ENCODE measurements around the gene NHEJ1. TPM values are rescaled to one million over a fixed set of nuclear protein-coding genes. Genes with fewer than 3 reads are reported as not detected.

NHEJ1 gene
- total RNA-seq, 1 donor from 2014 or later, result 8.9 TPM

DNA sequence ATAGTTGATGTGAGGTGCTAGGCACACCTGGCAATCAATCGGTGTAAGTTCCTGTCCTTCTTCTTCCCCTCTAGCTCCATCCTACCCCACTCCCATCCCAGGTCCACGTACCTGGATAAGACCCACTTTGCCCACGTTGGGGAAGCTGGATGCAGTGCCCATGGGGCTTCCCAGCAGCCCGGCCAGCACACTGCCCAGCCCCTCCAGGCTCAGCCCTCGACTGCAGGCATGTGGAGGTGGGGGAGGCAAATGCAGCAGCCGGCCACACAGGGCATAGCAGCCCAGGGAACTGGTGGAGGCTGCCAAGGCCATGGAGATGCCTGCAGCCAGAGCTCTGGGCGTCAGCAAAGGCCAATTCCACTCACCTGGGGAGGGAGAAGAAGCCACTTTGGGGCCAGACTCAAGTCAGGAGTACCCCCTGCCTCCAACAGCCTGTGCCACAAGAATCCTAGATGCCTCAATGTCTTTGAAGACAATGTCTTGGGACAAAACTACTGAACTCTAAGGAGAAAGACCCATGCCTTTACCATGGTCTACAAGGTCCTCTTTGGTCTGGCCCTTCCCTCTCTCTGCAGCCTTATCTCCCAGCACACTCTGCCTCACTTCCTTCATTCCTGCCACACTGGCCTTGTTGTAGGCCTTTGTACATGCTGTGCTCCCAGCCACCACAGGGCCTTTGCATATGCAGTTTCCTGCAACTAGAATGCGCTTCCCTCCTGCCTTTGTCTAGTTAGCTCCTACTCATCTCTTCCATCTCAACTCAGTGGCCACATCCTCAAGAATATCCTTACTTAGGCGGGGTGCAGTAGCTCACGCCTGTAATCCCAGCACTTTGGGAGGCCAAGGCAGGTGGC lies 4.7 kb upstream of the NHEJ1 start:
- ATAC-seq, result no peak

GRCh38 chr2:219163156-219163555 lies 2.5 kb upstream of the NHEJ1 start:
- ATAC-seq, result no peak

DNA sequence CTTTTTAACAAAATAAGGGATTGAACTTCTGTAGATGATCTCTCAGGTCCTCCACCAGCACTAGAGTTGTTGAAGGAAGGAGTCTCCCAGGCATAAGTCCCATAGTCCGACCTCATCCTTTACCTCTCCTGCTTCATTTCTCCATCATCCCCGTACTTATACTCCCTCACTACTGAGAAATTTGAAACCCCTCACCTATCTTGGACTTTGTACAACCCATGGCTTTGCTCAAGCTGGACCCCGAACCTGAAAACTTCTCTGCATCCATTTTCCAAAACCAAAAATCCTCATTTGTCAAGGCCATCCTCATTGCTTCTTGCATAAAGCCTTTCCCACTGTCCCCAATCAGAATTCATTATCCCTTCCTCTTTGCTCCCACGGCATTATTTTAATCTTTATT lies 482 bp upstream of the NHEJ1 start:
- ATAC-seq, result no peak

DNA sequence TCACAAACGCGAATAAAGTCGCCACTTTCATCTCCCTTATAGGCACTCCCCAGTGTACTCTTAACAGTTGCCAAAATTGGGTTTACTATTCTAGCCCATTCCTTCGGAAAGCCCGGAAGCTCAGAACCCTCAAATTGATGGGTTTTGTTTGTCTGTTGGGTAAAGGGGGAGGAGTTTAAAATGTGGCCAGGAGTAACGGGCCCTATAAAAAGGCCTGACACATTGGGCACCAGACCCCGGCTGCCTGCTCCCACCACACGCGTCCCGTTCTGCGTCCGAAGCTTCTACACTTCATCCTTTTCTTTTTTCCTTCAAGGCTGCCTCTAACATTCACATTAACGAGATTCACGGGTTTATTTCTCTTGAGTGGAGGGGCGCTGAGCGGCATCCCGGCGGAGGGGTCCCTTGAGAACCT lies 837 bp downstream of the NHEJ1 start:
- no peak for ATAC-seq

DNA sequence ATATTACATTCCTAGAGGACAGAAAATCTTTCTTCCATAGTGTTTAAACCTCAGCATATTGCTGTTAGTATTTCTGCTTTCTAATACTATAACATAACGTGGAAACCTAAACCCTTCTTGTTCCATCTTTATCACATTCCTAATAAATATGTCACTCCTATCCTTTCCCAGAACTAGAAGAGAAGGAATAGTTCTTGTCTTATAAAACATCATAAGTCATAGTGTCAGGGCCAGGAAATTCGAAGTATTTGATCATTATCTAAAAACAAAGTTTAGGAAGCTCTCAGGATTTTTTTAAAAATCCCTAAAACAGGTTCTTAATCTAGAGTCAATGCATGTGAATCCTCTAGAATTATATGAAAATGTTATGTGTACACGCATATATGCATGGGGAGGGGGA lies 2.0 kb downstream of the NHEJ1 start:
- ATAC-seq, result no peak

- ATAC-seq, result no peak
Observed at GRCh38 chr2:219158025-219158424, 2.6 kb downstream of the NHEJ1 start.

DNA sequence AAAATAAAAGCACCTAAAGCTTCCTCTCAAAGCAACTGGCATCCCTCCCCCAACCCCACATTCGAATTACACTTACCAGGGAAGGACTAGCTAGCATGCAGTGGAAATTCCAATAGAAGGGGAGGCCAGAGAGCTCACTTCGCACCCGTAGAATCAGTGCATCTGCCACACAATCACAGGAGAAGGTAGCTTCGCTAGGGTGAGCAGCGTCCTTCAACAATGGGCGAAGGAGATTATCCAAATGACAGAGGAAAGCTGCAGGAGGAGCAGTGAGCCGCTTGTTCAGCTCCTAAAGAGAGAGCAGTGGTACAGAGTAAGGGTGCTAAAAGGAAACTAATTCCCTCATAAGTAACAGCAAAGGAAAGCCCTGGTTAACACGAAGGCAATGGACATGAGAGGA lies 3.2 kb downstream of the NHEJ1 start:
- no peak for ATAC-seq

DNA sequence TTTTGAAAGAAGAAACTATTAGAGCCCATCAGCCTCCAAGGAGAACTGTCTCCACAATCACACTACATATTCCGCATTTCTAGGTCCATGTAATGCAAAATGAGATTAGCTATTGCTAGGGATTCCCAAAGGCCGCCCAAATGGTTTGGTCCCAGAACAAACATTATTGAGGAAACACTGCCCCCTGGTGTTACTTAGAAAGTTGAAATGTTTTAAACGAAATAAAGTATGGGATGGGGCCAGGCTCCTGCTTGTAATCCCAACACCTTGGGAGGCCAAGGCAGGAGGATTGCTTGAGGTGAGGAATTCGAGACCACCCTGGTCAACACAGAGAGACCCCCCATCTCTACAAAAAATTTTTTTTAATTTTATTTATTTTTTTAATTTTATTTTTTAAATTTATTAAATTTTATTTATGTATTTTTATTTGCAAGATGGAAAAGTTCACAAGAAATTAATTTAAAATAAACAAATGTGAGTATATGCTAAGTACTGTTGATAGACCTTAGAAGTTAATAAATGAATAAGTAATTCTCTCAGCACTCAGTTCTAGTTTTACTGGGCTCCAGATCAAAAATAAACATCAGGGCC lies 5.5 kb downstream of the NHEJ1 start:
- ATAC-seq, result peak; percentile 40

GRCh38 chr2:219149667-219150066 lies 10.9 kb downstream of the NHEJ1 start:
- ATAC-seq, result no peak

DNA sequence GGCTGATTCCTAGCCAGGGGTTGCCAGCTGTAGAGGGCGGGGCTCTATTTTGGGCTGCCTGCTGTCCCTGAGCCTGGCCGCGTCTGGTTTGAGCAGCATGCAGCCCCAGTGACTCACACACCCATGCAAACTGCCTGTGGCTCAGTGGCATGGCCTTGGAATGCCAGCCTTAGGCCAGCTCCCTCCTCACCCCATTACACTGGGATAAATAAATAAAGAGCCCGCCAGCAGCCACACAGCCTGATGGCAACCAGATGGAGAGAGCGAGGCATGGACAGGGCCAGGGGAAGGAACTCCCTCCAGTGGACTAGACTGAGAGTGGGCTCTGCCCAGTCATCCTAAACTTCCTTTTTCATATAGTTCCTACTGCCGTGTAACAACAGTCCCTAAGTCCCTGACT lies 18.3 kb downstream of the NHEJ1 start:
- ATAC-seq, result peak; percentile 77

DNA sequence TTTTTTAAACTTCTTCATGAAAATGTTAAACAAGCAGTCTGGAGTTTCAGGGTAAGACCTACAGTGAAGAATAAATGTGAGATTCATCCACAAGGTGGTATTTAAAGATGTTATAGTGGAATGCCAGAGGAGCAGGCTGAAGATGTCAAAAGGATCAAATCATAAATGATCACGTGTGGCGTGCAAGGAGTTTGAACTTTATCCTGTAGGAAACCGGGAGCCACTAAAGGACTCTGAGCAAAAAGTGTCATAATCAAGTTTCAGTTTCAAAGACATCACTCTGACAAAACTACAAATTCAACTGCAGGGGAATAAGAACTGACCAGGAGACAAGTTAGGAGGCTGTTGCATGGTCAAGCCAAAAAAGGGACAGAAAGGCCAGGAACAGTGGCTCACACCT lies 19.9 kb downstream of the NHEJ1 start:
- no peak for ATAC-seq

DNA sequence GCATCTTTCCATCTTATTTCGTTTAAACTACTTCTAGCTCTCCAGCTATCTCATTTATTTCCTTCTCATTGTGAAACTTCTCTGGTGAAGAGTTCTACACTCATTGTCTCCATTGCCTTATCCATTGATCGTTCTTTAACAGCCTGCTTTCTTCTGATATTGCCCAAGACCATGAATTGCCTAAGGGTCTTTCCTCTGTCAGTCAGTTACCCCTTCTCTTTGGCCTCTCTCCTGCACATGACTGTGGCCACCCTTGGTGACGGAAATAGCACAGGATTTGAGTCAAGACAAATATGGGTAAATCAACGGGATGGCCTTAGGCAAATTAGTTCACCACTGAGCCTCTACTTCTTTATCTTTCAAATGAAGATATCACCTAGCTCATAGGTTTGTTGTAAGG lies 26.6 kb downstream of the NHEJ1 start:
- no peak for ATAC-seq

DNA sequence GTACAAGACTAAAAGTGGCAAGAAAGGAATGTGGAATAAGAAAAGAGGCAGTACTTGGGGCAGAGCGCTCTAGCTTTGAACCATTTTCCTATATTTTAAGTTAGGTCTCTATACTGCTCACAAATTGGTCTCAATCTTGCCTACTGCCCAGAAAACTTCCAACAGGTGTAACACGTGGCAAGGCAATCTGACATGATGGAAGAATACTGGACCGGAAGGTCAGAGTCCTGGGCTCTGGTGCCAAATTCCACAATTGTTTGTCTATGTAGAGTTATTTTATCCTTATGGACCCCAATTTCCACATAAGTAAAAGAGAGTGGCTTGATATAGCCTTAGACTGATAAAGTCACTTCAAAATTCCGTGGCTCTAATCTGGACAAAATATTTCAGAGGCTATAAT lies 28.9 kb downstream of the NHEJ1 start:
- no peak for ATAC-seq

GRCh38 chr2:219131327-219131726 lies 29.3 kb downstream of the NHEJ1 start:
- no peak for ATAC-seq

DNA sequence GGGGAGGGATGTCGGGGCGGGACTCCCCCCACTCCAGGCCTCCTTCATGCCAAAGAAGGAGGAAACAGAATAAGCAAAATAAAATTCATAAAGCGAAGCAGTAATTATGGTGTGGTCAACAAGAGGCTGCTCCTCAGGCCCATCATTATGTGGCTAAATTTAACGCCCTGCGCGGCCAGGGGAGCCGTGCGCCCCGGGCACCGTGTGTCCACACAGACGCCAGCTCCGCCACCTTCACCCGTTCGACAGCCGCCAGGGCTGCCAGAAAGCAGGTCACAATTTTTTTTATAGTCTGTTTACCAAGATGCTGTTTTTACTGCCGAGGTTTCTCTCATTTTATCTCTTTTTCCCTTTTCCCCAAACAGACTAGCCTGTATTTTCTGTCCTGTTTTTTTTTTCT lies 31.0 kb downstream of the NHEJ1 start:
- ATAC-seq, result no peak

DNA sequence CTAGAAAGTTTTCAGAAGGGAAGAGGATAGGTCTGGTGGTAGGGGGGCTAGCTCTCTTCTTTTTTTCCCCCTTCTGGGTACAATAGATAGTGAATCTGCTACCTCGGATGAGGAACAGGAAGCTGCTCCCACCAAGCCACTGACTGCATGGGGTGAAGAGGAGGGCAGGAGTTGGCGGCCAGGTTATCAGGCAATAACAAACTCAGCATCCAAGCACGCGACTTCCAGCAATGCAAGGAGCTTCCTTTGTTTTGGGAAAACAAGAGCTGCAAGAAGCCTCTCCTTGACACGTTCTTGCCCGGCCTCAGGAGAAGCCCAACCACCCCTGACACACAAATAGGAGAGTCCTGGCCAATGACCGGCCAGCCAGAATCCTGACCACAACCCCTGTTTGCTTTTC lies 32.2 kb downstream of the NHEJ1 start:
- ATAC-seq, result no peak

GRCh38 chr2:219127037-219127635 lies 33.5 kb downstream of the NHEJ1 start:
- ATAC-seq, result no peak

GRCh38 chr2:219126555-219126954 lies 34.1 kb downstream of the NHEJ1 start:
- ATAC-seq, result no peak

GRCh38 chr2:219125886-219126270 lies 34.7 kb downstream of the NHEJ1 start:
- no peak for ATAC-seq

GRCh38 chr2:219125225-219125885 lies 35.3 kb downstream of the NHEJ1 start:
- ATAC-seq, result no peak

DNA sequence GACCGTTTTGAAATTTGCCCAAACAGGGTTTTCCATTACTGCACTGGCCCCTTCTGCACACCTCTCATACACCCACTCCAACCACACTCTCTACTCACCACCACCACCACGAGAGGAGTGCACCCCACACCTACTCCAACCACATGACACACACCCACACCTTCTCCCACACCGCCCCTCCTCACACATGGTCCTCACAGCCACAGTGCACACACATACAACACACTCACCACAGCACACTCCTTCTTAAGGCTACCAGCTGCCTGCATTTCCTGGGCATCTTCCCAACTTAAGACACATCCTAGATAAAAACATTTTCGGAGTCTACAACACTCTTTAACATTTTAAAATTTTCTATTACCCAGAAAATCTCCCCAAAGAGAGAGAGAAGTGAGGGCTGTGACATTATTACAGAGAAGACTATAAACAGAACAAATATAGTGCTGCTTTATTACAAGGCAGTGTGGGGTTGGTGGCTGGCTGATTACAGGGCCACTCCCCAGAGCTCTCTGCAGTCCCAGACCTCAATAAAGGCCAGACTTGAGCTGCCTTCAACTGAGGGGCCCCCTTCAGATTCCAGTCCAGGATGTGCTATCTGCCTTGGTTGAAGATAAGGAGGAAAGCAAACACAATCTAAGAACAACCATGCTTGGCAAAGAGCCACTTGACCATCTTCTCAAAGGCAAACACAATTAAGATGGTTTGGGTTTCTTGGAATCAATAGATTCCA lies 36.1 kb downstream of the NHEJ1 start:
- no peak for ATAC-seq

DNA sequence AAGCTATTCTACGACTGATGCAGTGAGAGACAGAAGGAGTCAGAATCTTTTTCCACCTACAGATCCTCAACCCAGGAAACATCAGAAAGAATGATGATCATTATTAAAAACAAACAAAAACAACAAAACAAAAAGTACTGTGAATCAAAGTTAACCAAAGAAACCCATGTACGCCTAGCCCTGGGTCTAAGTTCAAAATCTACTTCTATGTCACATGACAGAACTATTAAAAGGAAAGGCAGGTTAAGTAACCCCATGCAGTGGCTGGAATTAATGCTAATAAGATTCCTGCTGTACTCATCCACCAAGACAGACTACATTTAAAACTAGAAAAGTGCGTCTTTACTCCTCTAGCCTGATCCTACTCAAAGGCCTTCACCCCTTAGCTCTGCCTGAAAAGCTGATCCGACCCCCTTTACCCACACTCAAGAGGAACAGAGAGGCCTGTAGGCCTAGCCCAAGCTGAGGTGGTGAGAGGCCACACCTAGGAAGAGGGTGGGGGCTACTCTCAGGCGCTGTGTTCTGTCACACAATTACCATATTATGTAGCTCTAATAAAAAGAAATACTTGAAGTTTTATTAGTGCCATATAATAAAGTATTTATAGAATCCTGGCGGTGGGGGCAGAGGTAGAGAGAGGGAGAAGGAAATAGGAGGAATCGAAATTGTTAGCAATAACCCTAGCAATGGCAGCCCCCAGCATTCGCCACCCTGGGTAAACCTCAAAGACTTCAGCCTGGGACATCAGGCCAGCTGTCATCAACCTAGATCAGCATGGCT lies 37.1 kb downstream of the NHEJ1 start:
- no peak for ATAC-seq
